Activated CD4-positive, alpha-beta memory T cell treated with anti-CD3 and anti-CD28 coated beads, Interleukin-2, amount 10 ng/mL, durations not matched to agents 7 days and 5 days (primary cell): ENCODE measurements around the gene ALMS1. TPM values are rescaled to one million over a fixed set of nuclear protein-coding genes. Genes with fewer than 3 reads are reported as not detected.
"Not testable (repeated sequence)": the region's sequence is repeated elsewhere in the genome, so short reads cannot be mapped to it uniquely, and the experiment has no call there.

Source experiments
- CTCF ChIA-PET: fragments of 350-600 bp; sonication (Branson Sonifier 250); formaldehyde crosslinking; loops from one replicate; lab custom pipeline; 2021; ENCODE audit warnings: antibody characterized with exemption, inconsistent platforms; lab: Charles Lee
- POLR2A ChIA-PET: fragments of 350-600 bp; sonication (Branson Sonifier 250); formaldehyde crosslinking; loops from one replicate; lab custom pipeline; 2021; ENCODE audit warnings: antibody characterized with exemption; lab: Charles Lee
- DNase-seq: peaks from one replicate; pipeline ENCODE4 v3.0.0-alpha.2; 2020
- H3K27ac Mint-ChIP-seq: one replicate; pipeline ENCODE4 v1.8.0; 2021; ENCODE audit warnings: mild to moderate bottlenecking, mixed read lengths
- H3K27me3 Mint-ChIP-seq: one replicate; pipeline ENCODE4 v1.8.0; 2021; ENCODE audit warnings: mixed read lengths
- H3K36me3 Mint-ChIP-seq: one replicate; pipeline ENCODE4 v1.8.0; 2021; ENCODE audit warnings: low read depth, mixed read lengths
- H3K4me1 Mint-ChIP-seq: one replicate; pipeline ENCODE4 v1.8.0; 2021; ENCODE audit warnings: mixed read lengths
- H3K4me3 Mint-ChIP-seq: one replicate; pipeline ENCODE4 v1.8.0; 2021; ENCODE audit warnings: mild to moderate bottlenecking, mixed read lengths
- H3K9me3 Mint-ChIP-seq: one replicate; pipeline ENCODE4 v1.8.0; 2021; ENCODE audit warnings: mixed read lengths
- total RNA-seq, 2 experiments: library from RNA; stranded (reverse); gene quantifications; one replicate each; pipeline ENCODE4 v1.2.3, GENCODE V29; 2021

ALMS1 gene
- total RNA-seq, 2 experiments from 2014 or later, result 16.1 to 20.4 TPM

DNA sequence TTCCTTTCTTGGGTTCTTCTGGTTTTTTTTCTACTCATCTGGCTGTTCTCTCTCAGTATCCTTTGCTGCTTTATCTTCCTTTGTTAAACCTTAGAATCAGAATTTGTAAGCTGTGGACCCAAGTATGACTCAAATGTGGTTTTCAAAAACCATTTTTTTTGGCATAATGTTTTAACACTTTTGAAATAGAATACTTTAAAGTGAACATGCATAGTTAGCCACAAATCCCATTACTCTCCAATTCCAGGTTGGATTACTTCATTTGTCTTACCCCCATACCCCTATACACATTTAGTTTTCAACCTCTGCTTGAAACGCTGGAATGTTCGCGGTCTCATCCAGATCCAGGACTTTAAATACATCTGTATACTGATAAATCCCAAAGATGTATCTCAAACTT lies 29.1 kb downstream of the ALMS1 start:
- H3K36me3 Mint-ChIP-seq, result peaks cover 5% of the 10 kb centered on the region
- no peaks in the 10 kb centered on the region for H3K9me3 Mint-ChIP-seq
- ChIA-PET CTCF (interaction anchor here (0.6 kb wide), 1 partner anchor 205 kb away, joined by 3 read pairs; no protein-coding TSS in a partner anchor), POLR2A (no interaction called here)
- no peak overlapping the region for H3K4me3 Mint-ChIP-seq
- no peaks in the 10 kb centered on the region for H3K27me3 Mint-ChIP-seq
- no peak overlapping the region for H3K27ac Mint-ChIP-seq
- peaks cover 6% of the 10 kb centered on the region for H3K4me1 Mint-ChIP-seq
- DNase-seq, result no peak

DNA sequence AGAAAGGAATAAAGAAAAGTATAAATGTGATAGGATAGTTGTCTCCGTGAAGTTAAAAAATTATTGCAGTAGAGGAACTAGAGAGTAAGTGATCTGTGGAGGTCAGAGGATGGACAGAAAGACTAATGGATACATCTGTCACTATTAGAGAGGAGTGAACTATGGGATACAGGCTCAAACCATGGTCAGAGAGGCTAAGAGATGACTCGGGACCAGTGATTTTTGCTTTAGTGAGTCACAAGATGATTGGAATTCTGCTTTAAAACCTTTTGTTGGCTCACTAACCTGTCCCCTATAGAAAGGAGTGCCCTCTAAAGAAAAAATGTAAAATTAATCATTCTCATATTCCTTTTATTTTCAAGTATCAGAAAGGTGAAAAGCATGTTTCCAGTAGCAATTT lies 30.3 kb downstream of the ALMS1 start:
- Mint-ChIP-seq H3K9me3 (no peaks in the 10 kb centered on the region), H3K27me3 (no peaks in the 10 kb centered on the region), H3K4me3 (no peak overlapping the region), H3K36me3 (peaks cover 5% of the 10 kb centered on the region), H3K4me1 (peaks cover 6% of the 10 kb centered on the region), H3K27ac (no peak overlapping the region)
- ChIA-PET POLR2A (no interaction called here), CTCF (no interaction called here)
- DNase-seq, result no peak

DNA sequence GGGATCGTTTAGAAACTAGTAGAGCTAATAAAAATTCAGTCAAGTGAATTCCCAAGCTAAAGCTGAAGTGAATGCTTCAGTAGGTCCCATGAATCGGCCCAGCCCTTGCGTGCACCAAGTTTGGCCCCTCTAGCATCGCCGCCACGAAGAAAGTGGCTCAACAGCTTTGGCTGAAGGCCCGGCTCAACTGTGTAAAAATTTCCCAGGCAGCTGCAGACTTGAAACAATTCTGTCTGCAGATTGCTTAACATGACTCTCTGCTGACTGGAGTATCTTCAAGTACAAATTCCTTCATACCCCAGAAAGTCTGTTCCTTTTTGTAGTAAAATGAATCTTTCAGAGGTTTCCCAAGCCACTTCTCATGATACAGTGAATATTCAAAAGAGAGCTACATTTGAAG lies 32.7 kb downstream of the ALMS1 start:
- Mint-ChIP-seq H3K27ac (no peak overlapping the region), H3K4me3 (no peak overlapping the region), H3K36me3 (no peaks in the 10 kb centered on the region), H3K4me1 (peaks cover 6% of the 10 kb centered on the region), H3K9me3 (no peaks in the 10 kb centered on the region), H3K27me3 (no peaks in the 10 kb centered on the region)
- POLR2A ChIA-PET, result no interaction called here
- no peak for DNase-seq
- CTCF ChIA-PET, result no interaction called here

DNA sequence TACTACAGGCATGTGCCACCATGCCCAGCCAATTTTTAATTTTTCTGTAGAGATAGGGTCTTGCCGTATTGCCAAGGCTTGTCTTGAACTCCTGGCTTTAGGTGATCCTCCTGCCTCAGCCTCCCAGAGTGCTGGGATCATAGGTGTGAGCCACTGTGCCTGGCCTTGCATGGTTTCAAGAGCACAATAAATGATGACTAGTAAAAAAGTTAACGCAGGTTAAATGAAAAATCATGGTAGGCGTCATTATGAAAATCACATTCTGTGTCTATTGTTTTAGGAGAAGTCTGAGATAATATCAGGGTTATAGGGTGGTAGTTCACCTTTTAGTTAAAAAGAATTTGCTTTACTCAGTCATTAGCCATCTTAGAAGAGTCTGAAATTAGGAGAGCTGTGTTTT lies 38.3 kb downstream of the ALMS1 start:
- no peaks in the 10 kb centered on the region for H3K4me1 Mint-ChIP-seq
- no peak for DNase-seq
- H3K36me3 Mint-ChIP-seq, result peaks cover 21% of the 10 kb centered on the region
- no peaks in the 10 kb centered on the region for H3K27me3 Mint-ChIP-seq
- no peaks in the 10 kb centered on the region for H3K9me3 Mint-ChIP-seq
- no peak overlapping the region for H3K4me3 Mint-ChIP-seq
- ChIA-PET POLR2A (interaction anchor here (1.3 kb wide), 1 partner anchor 13 kb away, joined by 3 read pairs; no protein-coding TSS in a partner anchor), CTCF (no interaction called here)
- H3K27ac Mint-ChIP-seq, result no peak overlapping the region

DNA sequence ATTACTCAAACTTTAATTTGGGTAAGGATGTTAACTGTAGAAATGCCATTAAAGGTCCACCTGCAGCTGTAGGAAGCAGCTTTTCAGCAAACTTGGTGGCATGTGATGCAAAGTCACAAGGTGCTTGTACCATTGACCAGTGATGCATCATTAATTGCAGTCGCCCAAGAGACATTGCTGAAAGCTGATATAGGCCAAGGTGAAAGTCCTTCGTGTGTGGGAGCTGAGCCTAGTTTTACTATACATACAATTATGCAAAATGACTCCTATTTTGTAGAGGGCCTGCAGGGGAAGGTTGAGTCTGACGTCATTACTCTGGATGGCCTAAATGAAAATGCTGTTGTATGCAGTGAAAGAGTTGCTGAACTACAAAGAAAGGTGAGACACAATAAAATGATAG lies 40.5 kb downstream of the ALMS1 start:
- no peak overlapping the region for H3K27ac Mint-ChIP-seq
- POLR2A ChIA-PET, result interaction anchor here (1.0 kb wide), 1 partner anchor 8 kb away, joined by 3 read pairs; no protein-coding TSS in a partner anchor
- no peaks in the 10 kb centered on the region for H3K27me3 Mint-ChIP-seq
- no peak for DNase-seq
- H3K4me3 Mint-ChIP-seq, result no peak overlapping the region
- no peaks in the 10 kb centered on the region for H3K9me3 Mint-ChIP-seq
- CTCF ChIA-PET, result no interaction called here
- peaks cover 23% of the 10 kb centered on the region for H3K36me3 Mint-ChIP-seq
- no peaks in the 10 kb centered on the region for H3K4me1 Mint-ChIP-seq

DNA sequence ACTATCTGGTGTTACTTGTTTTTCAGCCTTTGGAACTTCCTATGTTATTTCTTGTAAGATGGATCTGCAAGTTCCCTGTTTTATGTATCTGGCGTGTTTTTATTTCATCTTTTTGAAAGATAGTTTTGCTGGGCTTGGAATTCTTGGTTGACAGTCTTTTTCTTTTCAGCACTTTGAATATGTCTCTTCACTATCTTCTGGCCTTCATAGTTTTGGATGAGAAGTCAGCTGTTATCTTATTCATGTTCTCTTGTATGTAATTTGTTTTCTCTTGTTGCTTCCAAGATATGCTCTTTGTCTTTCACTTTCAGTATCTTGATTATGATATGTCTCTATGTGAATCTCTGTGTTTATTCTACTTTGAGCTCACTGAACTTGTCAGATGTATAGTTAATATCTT lies 50.4 kb downstream of the ALMS1 start:
- Mint-ChIP-seq H3K9me3 (no peaks in the 10 kb centered on the region), H3K27me3 (no peaks in the 10 kb centered on the region), H3K27ac (no peak overlapping the region), H3K4me3 (no peak overlapping the region), H3K36me3 (peaks cover 14% of the 10 kb centered on the region), H3K4me1 (no peaks in the 10 kb centered on the region)
- DNase-seq, result no peak
- ChIA-PET POLR2A (no interaction called here), CTCF (no interaction called here)

DNA sequence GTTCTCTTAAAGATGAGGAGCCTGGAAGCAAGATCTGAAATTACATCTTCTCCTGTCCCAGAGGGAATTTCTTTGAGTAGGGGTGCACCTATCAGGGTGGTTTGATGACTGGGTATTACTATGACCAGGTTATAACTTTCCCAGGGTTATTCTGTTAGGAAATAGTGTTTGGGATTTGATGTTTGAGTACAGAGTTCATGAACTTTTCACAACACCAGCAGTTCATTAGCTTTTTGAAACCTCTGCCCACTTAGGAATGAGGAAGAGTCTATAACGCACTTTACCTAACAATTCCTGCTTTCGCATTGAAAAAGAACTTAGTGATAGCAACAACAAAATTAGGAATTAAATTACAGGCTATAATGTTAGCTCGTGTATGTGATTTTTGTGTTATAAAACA lies 58.6 kb downstream of the ALMS1 start:
- Mint-ChIP-seq H3K27me3 (no peaks in the 10 kb centered on the region), H3K9me3 (no peaks in the 10 kb centered on the region), H3K4me3 (no peak overlapping the region), H3K27ac (no peak overlapping the region), H3K36me3 (peaks cover 30% of the 10 kb centered on the region), H3K4me1 (no peaks in the 10 kb centered on the region)
- POLR2A ChIA-PET, result no interaction called here
- CTCF ChIA-PET, result no interaction called here
- DNase-seq, result no peak

DNA sequence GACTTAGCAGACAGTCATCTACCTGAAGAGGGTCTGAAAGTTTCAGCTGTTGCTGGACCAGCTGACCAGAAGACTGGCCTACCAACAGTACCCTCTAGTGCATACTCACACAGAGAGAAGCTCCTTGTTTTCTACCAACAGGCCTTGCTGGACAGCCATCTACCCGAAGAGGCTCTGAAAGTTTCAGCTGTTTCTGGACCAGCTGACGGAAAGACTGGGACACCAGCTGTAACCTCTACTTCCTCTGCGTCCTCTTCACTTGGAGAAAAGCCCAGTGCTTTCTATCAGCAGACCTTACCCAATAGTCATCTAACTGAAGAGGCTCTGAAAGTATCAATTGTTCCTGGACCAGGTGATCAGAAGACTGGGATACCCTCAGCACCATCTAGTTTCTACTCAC lies 63.2 kb downstream of the ALMS1 start:
- ChIA-PET CTCF (no interaction called here), POLR2A (no interaction called here)
- Mint-ChIP-seq H3K9me3 (no peaks in the 10 kb centered on the region), H3K27ac (no peak overlapping the region), H3K4me3 (no peak overlapping the region), H3K4me1 (no peaks in the 10 kb centered on the region), H3K36me3 (peaks cover 27% of the 10 kb centered on the region), H3K27me3 (no peaks in the 10 kb centered on the region)
- no peak for DNase-seq

DNA sequence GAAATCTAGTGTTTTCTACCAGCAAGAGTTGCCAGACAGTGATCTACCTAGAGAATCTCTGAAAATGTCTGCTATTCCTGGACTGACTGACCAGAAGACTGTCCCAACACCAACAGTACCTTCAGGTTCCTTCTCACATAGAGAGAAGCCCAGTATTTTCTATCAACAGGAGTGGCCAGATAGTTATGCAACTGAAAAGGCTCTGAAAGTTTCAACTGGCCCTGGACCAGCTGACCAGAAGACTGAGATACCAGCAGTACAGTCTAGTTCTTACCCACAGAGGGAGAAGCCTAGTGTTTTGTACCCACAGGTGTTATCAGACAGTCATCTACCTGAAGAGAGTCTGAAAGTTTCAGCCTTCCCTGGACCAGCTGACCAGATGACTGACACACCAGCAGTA lies 63.8 kb downstream of the ALMS1 start:
- H3K27me3 Mint-ChIP-seq, result no peaks in the 10 kb centered on the region
- POLR2A ChIA-PET, result no interaction called here
- H3K4me1 Mint-ChIP-seq, result no peaks in the 10 kb centered on the region
- peaks cover 27% of the 10 kb centered on the region for H3K36me3 Mint-ChIP-seq
- no peaks in the 10 kb centered on the region for H3K9me3 Mint-ChIP-seq
- no peak for DNase-seq
- H3K27ac Mint-ChIP-seq, result no peak overlapping the region
- no peak overlapping the region for H3K4me3 Mint-ChIP-seq
- CTCF ChIA-PET, result no interaction called here

DNA sequence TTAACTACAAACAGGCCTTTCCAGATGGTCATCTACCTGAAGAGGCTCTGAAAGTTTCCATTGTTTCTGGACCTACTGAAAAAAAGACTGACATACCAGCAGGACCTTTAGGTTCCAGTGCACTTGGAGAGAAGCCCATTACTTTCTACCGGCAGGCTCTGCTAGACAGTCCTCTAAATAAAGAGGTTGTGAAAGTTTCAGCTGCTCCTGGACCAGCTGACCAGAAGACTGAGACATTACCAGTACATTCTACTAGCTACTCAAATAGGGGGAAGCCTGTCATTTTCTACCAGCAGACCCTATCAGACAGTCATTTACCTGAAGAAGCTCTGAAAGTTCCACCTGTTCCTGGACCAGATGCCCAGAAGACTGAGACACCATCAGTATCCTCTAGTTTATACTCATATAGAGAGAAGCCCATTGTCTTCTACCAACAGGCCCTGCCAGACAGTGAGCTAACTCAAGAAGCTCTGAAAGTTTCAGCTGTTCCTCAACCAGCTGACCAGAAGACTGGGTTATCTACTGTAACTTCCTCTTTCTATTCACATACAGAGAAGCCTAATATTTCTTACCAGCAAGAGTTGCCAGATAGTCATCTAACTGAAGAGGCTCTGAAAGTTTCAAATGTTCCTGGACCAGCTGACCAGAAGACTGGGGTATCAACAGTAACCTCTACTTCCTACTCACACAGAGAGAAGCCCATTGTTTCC lies 65.8 kb downstream of the ALMS1 start:
- Mint-ChIP-seq H3K4me1 (no peaks in the 10 kb centered on the region), H3K9me3 (no peaks in the 10 kb centered on the region), H3K4me3 (no peak overlapping the region), H3K27me3 (no peaks in the 10 kb centered on the region), H3K36me3 (peaks cover 35% of the 10 kb centered on the region), H3K27ac (no peak overlapping the region)
- no peak for DNase-seq
- ChIA-PET POLR2A (interaction anchor here (1.1 kb wide), 1 partner anchor 65 kb away, joined by 3 read pairs; no protein-coding TSS in a partner anchor), CTCF (no interaction called here)

DNA sequence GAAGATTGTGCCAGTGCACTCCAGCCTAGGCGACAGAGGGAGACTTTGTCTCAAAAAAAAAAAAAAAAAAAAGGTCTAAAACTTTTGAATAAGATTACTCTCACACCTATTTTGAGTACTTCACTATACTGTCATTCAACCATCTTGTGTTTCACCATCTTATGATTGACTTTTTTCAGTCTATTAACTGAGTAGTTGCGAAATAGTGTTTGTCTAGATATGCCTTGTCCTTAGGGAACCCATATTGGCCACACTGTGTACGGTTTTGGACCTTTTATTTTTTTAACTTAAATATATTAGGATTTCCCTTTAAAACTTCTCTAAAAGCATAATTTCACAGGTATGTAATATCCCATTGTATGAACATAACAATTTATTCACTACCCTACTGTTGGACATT lies 72.3 kb downstream of the ALMS1 start:
- CTCF ChIA-PET, result no interaction called here
- Mint-ChIP-seq H3K27me3 (no peaks in the 10 kb centered on the region), H3K36me3 (peaks cover 40% of the 10 kb centered on the region), H3K4me3 (no peak overlapping the region), H3K9me3 (peaks cover 4% of the 10 kb centered on the region), H3K27ac (no peak overlapping the region), H3K4me1 (no peaks in the 10 kb centered on the region)
- POLR2A ChIA-PET, result no interaction called here
- no peak for DNase-seq

DNA sequence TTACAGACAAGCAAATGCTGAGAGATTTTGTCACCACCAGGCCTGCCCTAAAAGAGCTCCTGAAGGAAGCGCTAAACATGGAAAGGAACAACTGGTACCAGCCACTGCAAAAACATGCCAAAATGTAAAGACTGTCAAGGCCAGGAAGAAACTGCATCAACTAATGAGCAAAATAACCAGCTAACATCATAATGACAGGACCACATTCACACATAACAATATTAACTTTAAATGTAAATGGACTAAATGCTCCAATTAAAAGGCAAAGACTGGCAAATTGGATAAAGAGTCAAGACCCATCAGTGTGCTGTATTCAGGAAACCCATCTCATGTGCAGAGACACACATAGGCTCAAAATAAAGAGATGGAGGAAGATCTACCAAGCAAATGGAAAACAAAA lies 76.8 kb downstream of the ALMS1 start:
- peaks cover 30% of the 10 kb centered on the region for H3K36me3 Mint-ChIP-seq
- POLR2A ChIA-PET, H3K27me3 Mint-ChIP-seq, H3K9me3 Mint-ChIP-seq, DNase-seq, H3K4me1 Mint-ChIP-seq, H3K27ac Mint-ChIP-seq, CTCF ChIA-PET, H3K4me3 Mint-ChIP-seq: not testable (repeated sequence)

DNA sequence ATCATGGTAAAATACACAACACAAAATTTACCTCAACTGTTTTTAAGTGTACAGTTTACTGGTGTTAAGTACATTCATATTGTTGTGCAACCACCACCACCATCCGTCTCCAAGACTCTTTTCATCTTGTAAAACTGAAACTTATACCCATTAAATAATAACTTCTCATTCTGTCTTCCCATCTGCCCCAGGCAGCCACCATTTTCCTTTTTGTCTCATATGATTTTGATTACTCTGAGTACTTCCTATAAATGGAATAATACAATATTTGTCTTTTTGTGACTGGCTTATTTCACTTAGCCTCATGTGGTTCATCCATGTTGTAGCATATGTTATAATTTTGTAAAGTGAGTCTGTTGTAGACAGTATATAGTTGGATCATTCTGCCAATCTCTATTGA lies 82.7 kb downstream of the ALMS1 start:
- H3K27ac Mint-ChIP-seq, result no peak overlapping the region
- H3K4me1 Mint-ChIP-seq, result no peaks in the 10 kb centered on the region
- no peak overlapping the region for H3K4me3 Mint-ChIP-seq
- no peaks in the 10 kb centered on the region for H3K9me3 Mint-ChIP-seq
- no peaks in the 10 kb centered on the region for H3K27me3 Mint-ChIP-seq
- ChIA-PET CTCF (no interaction called here), POLR2A (no interaction called here)
- no peaks in the 10 kb centered on the region for H3K36me3 Mint-ChIP-seq
- DNase-seq, result no peak

DNA sequence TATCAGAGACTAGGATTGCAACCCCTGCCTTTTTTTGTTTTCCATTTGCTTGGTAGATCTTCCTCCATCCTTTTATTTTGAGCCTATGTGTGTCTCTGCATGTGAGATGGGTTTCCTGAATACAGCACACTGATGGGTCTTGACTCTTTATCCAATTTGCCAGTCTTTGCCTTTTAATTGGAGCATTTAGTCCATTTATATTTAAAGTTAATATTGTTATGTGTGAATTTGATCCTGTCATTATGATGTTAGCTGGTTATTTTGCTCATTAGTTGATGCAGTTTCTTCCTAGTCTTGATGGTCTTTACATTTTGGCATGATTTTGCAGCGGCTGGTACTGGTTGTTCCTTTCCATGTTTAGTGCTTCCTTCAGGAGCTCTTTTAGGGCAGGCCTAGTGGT lies 98.2 kb downstream of the ALMS1 start:
- H3K4me1 Mint-ChIP-seq, result not testable (repeated sequence)
- H3K36me3 Mint-ChIP-seq, result peaks cover 32% of the 10 kb centered on the region

More for the DNA sequence above, 98.2 kb downstream of the ALMS1 start:
- H3K27ac Mint-ChIP-seq, DNase-seq, POLR2A ChIA-PET, H3K4me3 Mint-ChIP-seq, H3K9me3 Mint-ChIP-seq, CTCF ChIA-PET, H3K27me3 Mint-ChIP-seq: not testable (repeated sequence)
